ENCODE results near the gene SP140. TPM values are rescaled to one million over a fixed set of nuclear protein-coding genes. Genes with fewer than 3 reads are reported as not detected.

Gene SP140
- total RNA-seq, 1 experiment from 2014 or later = not detected

DNA sequence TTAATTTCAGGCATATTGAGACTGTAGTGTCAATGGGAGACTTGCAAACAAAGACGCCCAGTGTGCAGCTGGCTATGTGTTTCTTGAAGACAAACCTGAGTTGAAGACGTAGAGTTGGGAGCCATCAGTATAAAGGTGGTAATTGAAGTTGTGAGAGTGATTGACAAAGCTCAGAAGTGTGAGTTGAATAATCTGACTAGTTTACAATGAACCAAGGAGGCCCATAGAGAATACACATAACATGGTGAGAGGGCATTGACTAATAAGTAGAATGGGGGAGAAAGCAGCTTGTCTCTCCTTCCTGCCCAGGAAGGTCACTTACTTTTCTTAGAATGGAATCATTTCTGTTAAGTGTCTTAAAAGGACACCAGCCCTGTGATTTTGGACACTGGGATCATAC is 19.8 kb upstream of the SP140 start:
- no peak overlapping the region for H3K4me3 Mint-ChIP-seq (ENCODE audit: unreplicated experiment)
- intact Hi-C loops (cut with micrococcal nuclease; ENCODE audit: unreplicated experiment) = no loop called here
- peaks cover 5% of the 10 kb centered on the region for H3K4me1 Mint-ChIP-seq (ENCODE audit: low read depth, unreplicated experiment)
- no peaks in the 10 kb centered on the region for H3K36me3 ChIP-seq (ENCODE audit: control insufficient read depth, insufficient read depth, low read length)
- no peaks in the 10 kb centered on the region for H3K4me1 ChIP-seq
- TF ChIP-seq, protein P1, sequence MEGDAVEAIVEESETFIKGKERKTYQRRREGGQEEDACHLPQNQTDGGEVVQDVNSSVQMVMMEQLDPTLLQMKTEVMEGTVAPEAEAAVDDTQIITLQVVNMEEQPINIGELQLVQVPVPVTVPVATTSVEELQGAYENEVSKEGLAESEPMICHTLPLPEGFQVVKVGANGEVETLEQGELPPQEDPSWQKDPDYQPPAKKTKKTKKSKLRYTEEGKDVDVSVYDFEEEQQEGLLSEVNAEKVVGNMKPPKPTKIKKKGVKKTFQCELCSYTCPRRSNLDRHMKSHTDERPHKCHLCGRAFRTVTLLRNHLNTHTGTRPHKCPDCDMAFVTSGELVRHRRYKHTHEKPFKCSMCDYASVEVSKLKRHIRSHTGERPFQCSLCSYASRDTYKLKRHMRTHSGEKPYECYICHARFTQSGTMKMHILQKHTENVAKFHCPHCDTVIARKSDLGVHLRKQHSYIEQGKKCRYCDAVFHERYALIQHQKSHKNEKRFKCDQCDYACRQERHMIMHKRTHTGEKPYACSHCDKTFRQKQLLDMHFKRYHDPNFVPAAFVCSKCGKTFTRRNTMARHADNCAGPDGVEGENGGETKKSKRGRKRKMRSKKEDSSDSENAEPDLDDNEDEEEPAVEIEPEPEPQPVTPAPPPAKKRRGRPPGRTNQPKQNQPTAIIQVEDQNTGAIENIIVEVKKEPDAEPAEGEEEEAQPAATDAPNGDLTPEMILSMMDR (IDR thresholded peaks at IDR 0.05; ENCODE audit: insufficient read depth in 1 of 2, low read depth in 1 of 2, low read length in 1 of 2, severe bottlenecking in 1 of 2, unreplicated experiment in 1 of 2) = no peak
- CTCF ChIA-PET = no interaction called here
- H3K27me3 ChIP-seq (replicated peaks; ENCODE audit: control insufficient read depth, insufficient read depth, low read length) = no peaks in the 10 kb centered on the region
- POLR2A ChIA-PET = no interaction called here
- no peak overlapping the region for H3K27ac Mint-ChIP-seq (ENCODE audit: unreplicated experiment)
- no peak for DNase-seq
- no peaks in the 10 kb centered on the region for H3K36me3 Mint-ChIP-seq (ENCODE audit: insufficient read depth, unreplicated experiment)
- no peaks in the 10 kb centered on the region for H3K9me3 ChIP-seq
- H3K4me3 ChIP-seq (ENCODE audit: low read depth, low read length) = no peak overlapping the region
- no TSS peak for BruUV-seq (replicated peaks)
- no peaks in the 10 kb centered on the region for H3K9me3 Mint-ChIP-seq (ENCODE audit: unreplicated experiment)
- H3K27me3 Mint-ChIP-seq (ENCODE audit: insufficient read depth, unreplicated experiment) = peaks cover 7% of the 10 kb centered on the region

GRCh38 chr2:230208576-230208975 is 17.0 kb upstream of the SP140 start:
- no peak overlapping the region for H3K27ac Mint-ChIP-seq (ENCODE audit: unreplicated experiment)

GRCh38 chr2:230209422-230210051 is 16.0 kb upstream of the SP140 start:
- intact Hi-C loops (cut with micrococcal nuclease; ENCODE audit: unreplicated experiment) = no loop called here
- no peaks in the 10 kb centered on the region for H3K27me3 ChIP-seq (replicated peaks; ENCODE audit: control insufficient read depth, insufficient read depth, low read length)
- no peaks in the 10 kb centered on the region for H3K9me3 Mint-ChIP-seq (ENCODE audit: unreplicated experiment)
- no peaks in the 10 kb centered on the region for H3K4me1 Mint-ChIP-seq (ENCODE audit: low read depth, unreplicated experiment)
- no peak for DNase-seq
- H3K36me3 ChIP-seq (ENCODE audit: control insufficient read depth, insufficient read depth, low read length) = no peaks in the 10 kb centered on the region
- CTCF ChIA-PET = no interaction called here
- H3K9me3 ChIP-seq = no peaks in the 10 kb centered on the region
- H3K4me1 ChIP-seq = no peaks in the 10 kb centered on the region
- POLR2A ChIA-PET = no interaction called here
- H3K4me3 ChIP-seq (ENCODE audit: low read depth, low read length) = no peak overlapping the region
- TF ChIP-seq, protein P1 (IDR thresholded peaks at IDR 0.05; ENCODE audit: insufficient read depth in 1 of 2, low read depth in 1 of 2, low read length in 1 of 2, severe bottlenecking in 1 of 2, unreplicated experiment in 1 of 2) = no peak
- no peak overlapping the region for H3K4me3 Mint-ChIP-seq (ENCODE audit: unreplicated experiment)
- BruUV-seq (replicated peaks) = no TSS peak
- H3K36me3 Mint-ChIP-seq (ENCODE audit: insufficient read depth, unreplicated experiment) = no peaks in the 10 kb centered on the region
- H3K27me3 Mint-ChIP-seq (ENCODE audit: insufficient read depth, unreplicated experiment) = peaks cover 3% of the 10 kb centered on the region
- H3K27ac Mint-ChIP-seq (ENCODE audit: unreplicated experiment) = no peak overlapping the region

More at GRCh38 chr2:230208576-230208975, 17.0 kb upstream of the SP140 start:
- no peaks in the 10 kb centered on the region for H3K36me3 Mint-ChIP-seq (ENCODE audit: insufficient read depth, unreplicated experiment)
- no peak for DNase-seq
- CTCF ChIA-PET = no interaction called here
- TF ChIP-seq, protein P1 (IDR thresholded peaks at IDR 0.05; ENCODE audit: insufficient read depth in 1 of 2, low read depth in 1 of 2, low read length in 1 of 2, severe bottlenecking in 1 of 2, unreplicated experiment in 1 of 2) = no peak
- POLR2A ChIA-PET = no interaction called here
- H3K4me3 ChIP-seq (ENCODE audit: low read depth, low read length) = no peak overlapping the region
- H3K9me3 ChIP-seq = no peaks in the 10 kb centered on the region
- H3K4me1 ChIP-seq = no peaks in the 10 kb centered on the region
- H3K36me3 ChIP-seq (ENCODE audit: control insufficient read depth, insufficient read depth, low read length) = no peaks in the 10 kb centered on the region
- H3K27me3 ChIP-seq (replicated peaks; ENCODE audit: control insufficient read depth, insufficient read depth, low read length) = no peaks in the 10 kb centered on the region
- intact Hi-C loops (cut with micrococcal nuclease; ENCODE audit: unreplicated experiment) = no loop called here
- H3K4me1 Mint-ChIP-seq (ENCODE audit: low read depth, unreplicated experiment) = no peaks in the 10 kb centered on the region
- no peaks in the 10 kb centered on the region for H3K9me3 Mint-ChIP-seq (ENCODE audit: unreplicated experiment)
- no peak overlapping the region for H3K4me3 Mint-ChIP-seq (ENCODE audit: unreplicated experiment)
- no TSS peak for BruUV-seq (replicated peaks)
- H3K27me3 Mint-ChIP-seq (ENCODE audit: insufficient read depth, unreplicated experiment) = no peaks in the 10 kb centered on the region
